Calu3 (cell line): ENCODE results near the gene RAB22A. TPM values are rescaled to one million over a fixed set of nuclear protein-coding genes. Genes with fewer than 3 reads are reported as not detected.

ENCODE experiments used
- BruUV-seq: library from RNA; stranded (reverse); fragments of 400-500 nt; replicated peaks from 2 replicates; lab custom pipeline; 2021; lab: Mats Ljungman, UMichigan
- CTCF ChIA-PET: fragments of 300-600 bp; sonication (Branson Sonifier 250); formaldehyde crosslinking; loops from one replicate; lab custom pipeline; 2022; ENCODE audit warnings: antibody characterized with exemption; lab: Charles Lee
- DNase-seq: peaks from one replicate; pipeline ENCODE4 v3.0.0; 2022
- H3K27ac Mint-ChIP-seq: one replicate; pipeline ENCODE4 v1.8.0; 2022; ENCODE audit warnings: mixed read lengths; ENCODE audit not compliant: unreplicated experiment
- H3K27me3 Mint-ChIP-seq: one replicate; pipeline ENCODE4 v1.8.0; 2022; ENCODE audit warnings: mixed read lengths; ENCODE audit not compliant: unreplicated experiment
- H3K36me3 Mint-ChIP-seq: one replicate; pipeline ENCODE4 v1.8.0; 2022; ENCODE audit warnings: mild to moderate bottlenecking, moderate library complexity, mixed read lengths; ENCODE audit not compliant: insufficient read depth, unreplicated experiment
- H3K4me1 Mint-ChIP-seq: one replicate; pipeline ENCODE4 v1.8.0; 2022; ENCODE audit warnings: mild to moderate bottlenecking, low read depth, mixed read lengths; ENCODE audit not compliant: unreplicated experiment
- H3K4me3 Mint-ChIP-seq: one replicate; pipeline ENCODE4 v1.8.0; 2022; ENCODE audit warnings: mild to moderate bottlenecking, low read depth, moderate library complexity, mixed read lengths; ENCODE audit not compliant: unreplicated experiment
- H3K9me3 Mint-ChIP-seq: one replicate; pipeline ENCODE4 v1.8.0; 2022; ENCODE audit warnings: low read depth, mixed read lengths; ENCODE audit not compliant: unreplicated experiment
- intact Hi-C: fragments of 100-400 bp; cut with micrococcal nuclease; formaldehyde crosslinking; loops from one replicate; pipeline ENCODE4 v1.10.0; 2022; ENCODE audit not compliant: unreplicated experiment
- total RNA-seq: library from RNA; stranded (reverse); gene quantifications from 2 replicates; pipeline ENCODE4 v1.2.3, GENCODE V29; 2022
- TF ChIP-seq, protein P1 (sequence below): fragments of 200-600 bp; IDR thresholded peaks from one replicate; pipeline ENCODE4 v1.8.0; 2022; ENCODE audit warnings: antibody characterized with exemption; ENCODE audit not compliant: unreplicated experiment

RAB22A gene
- total RNA-seq, 1 experiment from 2014 or later: 29.0 TPM

DNA sequence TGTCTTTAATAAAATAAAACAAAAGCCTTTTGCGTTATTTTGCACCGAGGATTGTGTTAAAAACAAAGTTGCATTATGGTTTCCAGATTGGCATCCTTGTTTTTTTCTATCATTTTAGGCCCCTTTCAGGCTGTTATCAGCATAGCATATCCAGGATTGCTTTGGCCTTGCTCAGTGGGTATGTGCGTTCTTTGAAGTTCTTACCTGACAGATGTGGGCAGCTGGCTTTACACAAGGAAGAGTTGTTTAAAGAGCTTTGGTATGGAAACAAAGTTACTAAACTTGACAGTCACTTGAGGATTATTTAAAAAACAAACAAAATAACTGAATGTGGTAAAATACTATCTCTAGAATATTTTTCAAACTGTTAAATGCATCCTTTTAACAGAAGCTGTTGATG lies 86.1 kb downstream of the RAB22A start:
- H3K27ac Mint-ChIP-seq: no peak overlapping the region
- peaks cover 15% of the 10 kb centered on the region for H3K36me3 Mint-ChIP-seq
- no TSS peak for BruUV-seq
- no peak for DNase-seq
- no peak overlapping the region for H3K4me3 Mint-ChIP-seq
- CTCF ChIA-PET: interaction anchor here (0.7 to 1.6 kb wide), 2 partner anchors 12 to 24 kb away, joined by 3 to 4 read pairs; no protein-coding TSS in a partner anchor
- no peaks in the 10 kb centered on the region for H3K9me3 Mint-ChIP-seq
- TF ChIP-seq, protein P1, sequence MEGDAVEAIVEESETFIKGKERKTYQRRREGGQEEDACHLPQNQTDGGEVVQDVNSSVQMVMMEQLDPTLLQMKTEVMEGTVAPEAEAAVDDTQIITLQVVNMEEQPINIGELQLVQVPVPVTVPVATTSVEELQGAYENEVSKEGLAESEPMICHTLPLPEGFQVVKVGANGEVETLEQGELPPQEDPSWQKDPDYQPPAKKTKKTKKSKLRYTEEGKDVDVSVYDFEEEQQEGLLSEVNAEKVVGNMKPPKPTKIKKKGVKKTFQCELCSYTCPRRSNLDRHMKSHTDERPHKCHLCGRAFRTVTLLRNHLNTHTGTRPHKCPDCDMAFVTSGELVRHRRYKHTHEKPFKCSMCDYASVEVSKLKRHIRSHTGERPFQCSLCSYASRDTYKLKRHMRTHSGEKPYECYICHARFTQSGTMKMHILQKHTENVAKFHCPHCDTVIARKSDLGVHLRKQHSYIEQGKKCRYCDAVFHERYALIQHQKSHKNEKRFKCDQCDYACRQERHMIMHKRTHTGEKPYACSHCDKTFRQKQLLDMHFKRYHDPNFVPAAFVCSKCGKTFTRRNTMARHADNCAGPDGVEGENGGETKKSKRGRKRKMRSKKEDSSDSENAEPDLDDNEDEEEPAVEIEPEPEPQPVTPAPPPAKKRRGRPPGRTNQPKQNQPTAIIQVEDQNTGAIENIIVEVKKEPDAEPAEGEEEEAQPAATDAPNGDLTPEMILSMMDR: no peak
- intact Hi-C loops: no loop called here
- H3K4me1 Mint-ChIP-seq: peaks cover 42% of the 10 kb centered on the region
- no peaks in the 10 kb centered on the region for H3K27me3 Mint-ChIP-seq

DNA sequence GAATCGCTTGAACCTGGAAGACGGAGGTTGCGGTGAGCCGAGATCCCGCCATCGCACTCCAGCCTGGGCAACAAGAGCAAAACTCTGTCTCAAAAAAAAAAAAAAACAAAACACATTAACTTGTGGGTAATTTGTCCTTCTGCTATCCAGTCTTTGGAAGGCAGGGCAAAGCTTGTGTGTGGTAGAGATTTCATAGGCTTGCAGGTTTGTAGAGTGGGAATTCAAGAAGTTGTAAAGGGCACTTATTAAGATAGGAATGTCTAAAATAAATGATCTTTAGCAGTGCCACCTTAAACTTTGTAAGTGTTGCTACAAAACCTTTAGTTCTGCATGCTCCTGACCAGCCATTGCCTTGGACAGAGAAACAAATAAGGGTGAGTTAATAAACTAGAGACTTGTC lies 87.9 kb downstream of the RAB22A start:
- H3K9me3 Mint-ChIP-seq: no peaks in the 10 kb centered on the region
- H3K36me3 Mint-ChIP-seq: no peaks in the 10 kb centered on the region
- H3K4me1 Mint-ChIP-seq: peaks cover 24% of the 10 kb centered on the region
- intact Hi-C loops: no loop called here
- no TSS peak for BruUV-seq
- H3K4me3 Mint-ChIP-seq: no peak overlapping the region
- TF ChIP-seq, protein P1: no peak
- H3K27me3 Mint-ChIP-seq: no peaks in the 10 kb centered on the region
- CTCF ChIA-PET: interaction anchor here (0.6 to 1.4 kb wide), 4 partner anchors 8 to 1877 kb away, joined by 3 to 6 read pairs (median 4); no protein-coding TSS in a partner anchor
- DNase-seq: no peak
- no peak overlapping the region for H3K27ac Mint-ChIP-seq

DNA sequence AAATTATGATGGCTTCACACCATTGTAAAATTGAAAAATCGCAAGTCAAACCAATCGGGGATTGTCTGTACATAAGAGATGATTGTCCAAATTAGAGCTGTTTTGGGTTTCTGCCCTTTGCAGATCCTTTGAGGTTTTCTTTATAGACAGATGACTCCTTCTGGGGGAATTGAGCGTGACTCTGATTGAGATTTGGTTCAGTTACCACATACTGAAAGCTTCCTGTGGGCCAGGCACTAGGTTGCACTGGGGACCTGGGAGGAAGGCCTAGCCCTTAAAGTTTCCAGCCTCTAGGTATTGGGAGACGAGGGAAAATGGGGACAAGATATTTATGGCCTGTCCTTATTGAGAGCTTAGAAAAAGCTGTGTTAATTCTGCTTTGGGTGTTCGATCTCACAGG lies 88.7 kb downstream of the RAB22A start:
- H3K4me3 Mint-ChIP-seq: no peak overlapping the region
- H3K9me3 Mint-ChIP-seq: no peaks in the 10 kb centered on the region
- TF ChIP-seq, protein P1: no peak
- no peaks in the 10 kb centered on the region for H3K27me3 Mint-ChIP-seq
- CTCF ChIA-PET: no interaction called here
- H3K36me3 Mint-ChIP-seq: no peaks in the 10 kb centered on the region
- peaks cover 17% of the 10 kb centered on the region for H3K4me1 Mint-ChIP-seq
- no peak overlapping the region for H3K27ac Mint-ChIP-seq
- DNase-seq: no peak
- intact Hi-C loops: no loop called here
- no TSS peak for BruUV-seq

DNA sequence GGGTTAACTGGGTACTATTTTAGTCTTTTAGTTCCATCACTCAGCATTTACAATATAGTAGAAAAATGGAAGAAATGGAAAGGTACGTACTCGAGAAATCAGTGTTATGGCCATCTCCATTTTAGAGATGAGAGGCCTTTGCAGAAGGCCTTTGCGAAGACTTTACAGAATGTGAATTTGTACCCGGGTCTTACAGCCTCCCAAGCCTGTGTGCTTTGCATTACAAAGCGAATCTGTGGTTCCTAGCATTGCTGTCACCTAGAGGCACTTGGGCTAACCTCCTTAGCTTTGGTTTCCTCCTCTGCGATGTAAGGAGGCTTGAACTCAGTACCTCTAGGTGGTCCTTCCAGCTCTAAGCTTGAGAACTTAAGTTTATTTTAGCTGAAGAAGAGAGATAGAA lies 90.4 kb downstream of the RAB22A start:
- Mint-ChIP-seq H3K27ac (no peak overlapping the region), H3K9me3 (no peaks in the 10 kb centered on the region), H3K27me3 (no peaks in the 10 kb centered on the region), H3K36me3 (no peaks in the 10 kb centered on the region), H3K4me3 (no peak overlapping the region), H3K4me1 (peaks cover 8% of the 10 kb centered on the region)
- intact Hi-C loops: no loop called here
- no TSS peak for BruUV-seq
- DNase-seq: no peak
- TF ChIP-seq, protein P1: no peak
- CTCF ChIA-PET: interaction anchor here (0.7 to 1.1 kb wide), 3 partner anchors 11 to 252 kb away, joined by 3 to 5 read pairs (median 3); partner anchors contain the start of gene VAPB
